Spleen (tissue), 7 donors: ENCODE measurements around the gene FOXQ1.

ENCODE experiments used
- POLR2AphosphoS5 ChIP-seq, 3 donors: sonication (generic); formaldehyde crosslinking; IDR thresholded peaks; one replicate each; pipeline ENCODE4 v1.5.1; 2017; ENCODE audit warnings: antibody characterized with exemption in 3 of 3
- TF ChIP-seq, protein P1 (sequence below), 11 experiments: fragments of 200-600 bp in 7 of 11; fragments of 450-650 bp in 4 of 11; sonication (generic) in 4 of 11; IDR thresholded peaks in 8 of 11; conservative IDR thresholded peaks in 3 of 11; 1 replicate in 7 of 11; 2 replicates in 4 of 11; pipeline versions ENCODE4 v1.4.0 to v1.8.0; 2016 to 2021; ENCODE audit warnings: antibody characterized with exemption in 11 of 11, inconsistent platforms in 4 of 11, mild to moderate bottlenecking in 1 of 11
- donor health status: DM: no; HTN: no; CAD: no; lungs with moderate emphysema.
- donor health status: DM: no; HTN: no; CAD: no.
- donor health status: DM: no; HTN: no; CAD: no.

DNA sequence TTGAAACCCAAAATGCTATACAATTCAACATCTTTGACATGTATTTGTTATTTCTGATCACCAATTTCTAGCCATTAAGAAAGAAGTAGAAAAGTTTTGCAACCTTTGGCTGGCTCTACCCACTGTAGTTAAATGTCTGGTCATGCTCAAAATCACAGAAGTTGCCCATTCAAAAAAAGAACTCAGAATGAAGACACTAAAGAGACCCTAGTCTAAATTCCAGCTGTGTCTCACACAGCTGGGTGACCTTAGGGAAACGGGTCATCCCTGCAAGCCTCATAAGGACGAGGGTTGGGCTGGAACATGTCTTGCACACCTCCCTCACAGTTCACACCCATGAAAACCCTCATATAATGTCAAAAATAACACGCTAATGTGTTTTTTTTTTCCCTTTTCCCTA, 10.3 kb downstream of the FOXQ1 start:
- no peak for TF ChIP-seq POLR2AphosphoS5 (IDR thresholded peaks at IDR 0.05)
- TF ChIP-seq, protein P1, sequence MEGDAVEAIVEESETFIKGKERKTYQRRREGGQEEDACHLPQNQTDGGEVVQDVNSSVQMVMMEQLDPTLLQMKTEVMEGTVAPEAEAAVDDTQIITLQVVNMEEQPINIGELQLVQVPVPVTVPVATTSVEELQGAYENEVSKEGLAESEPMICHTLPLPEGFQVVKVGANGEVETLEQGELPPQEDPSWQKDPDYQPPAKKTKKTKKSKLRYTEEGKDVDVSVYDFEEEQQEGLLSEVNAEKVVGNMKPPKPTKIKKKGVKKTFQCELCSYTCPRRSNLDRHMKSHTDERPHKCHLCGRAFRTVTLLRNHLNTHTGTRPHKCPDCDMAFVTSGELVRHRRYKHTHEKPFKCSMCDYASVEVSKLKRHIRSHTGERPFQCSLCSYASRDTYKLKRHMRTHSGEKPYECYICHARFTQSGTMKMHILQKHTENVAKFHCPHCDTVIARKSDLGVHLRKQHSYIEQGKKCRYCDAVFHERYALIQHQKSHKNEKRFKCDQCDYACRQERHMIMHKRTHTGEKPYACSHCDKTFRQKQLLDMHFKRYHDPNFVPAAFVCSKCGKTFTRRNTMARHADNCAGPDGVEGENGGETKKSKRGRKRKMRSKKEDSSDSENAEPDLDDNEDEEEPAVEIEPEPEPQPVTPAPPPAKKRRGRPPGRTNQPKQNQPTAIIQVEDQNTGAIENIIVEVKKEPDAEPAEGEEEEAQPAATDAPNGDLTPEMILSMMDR (IDR thresholded peaks at IDR 0.05 in 8 of 11, conservative IDR thresholded peaks at IDR 0.05 in 3 of 11), result no peak
